Activated CD4-positive, alpha-beta T cell treated with anti-CD3 and anti-CD28 coated beads for 48 hours (primary cell): ENCODE measurements around the gene PIEZO2.

Source experiments
- DNase-seq: peaks from one replicate; pipeline ENCODE4 v3.0.0-alpha.2; 2020

PIEZO2 gene

GRCh38 chr18:11024928-11025669 lies 124.3 kb downstream of the PIEZO2 start:
- no peak for DNase-seq

GRCh38 chr18:11021477-11021876 lies 127.9 kb downstream of the PIEZO2 start:
- DNase-seq, result no peak

GRCh38 chr18:11020877-11021414 lies 128.4 kb downstream of the PIEZO2 start:
- no peak for DNase-seq

GRCh38 chr18:11020161-11020853 lies 129.1 kb downstream of the PIEZO2 start:
- DNase-seq, result no peak

GRCh38 chr18:11019295-11020105 lies 129.9 kb downstream of the PIEZO2 start:
- no peak for DNase-seq

GRCh38 chr18:11009869-11010268 lies 139.5 kb downstream of the PIEZO2 start:
- DNase-seq, result no peak

GRCh38 chr18:11009147-11009546 lies 140.2 kb downstream of the PIEZO2 start:
- no peak for DNase-seq

- no peak for DNase-seq
Observed at GRCh38 chr18:11008505-11008904, 140.9 kb downstream of the PIEZO2 start.

- no peak for DNase-seq
Observed at GRCh38 chr18:11005528-11005927, 143.8 kb downstream of the PIEZO2 start.

GRCh38 chr18:11004951-11005350 lies 144.4 kb downstream of the PIEZO2 start:
- no peak for DNase-seq

- no peak for DNase-seq
Observed at GRCh38 chr18:11004294-11004693, 145.1 kb downstream of the PIEZO2 start.

- no peak for DNase-seq
Observed at GRCh38 chr18:11002796-11003195, 146.6 kb downstream of the PIEZO2 start.

GRCh38 chr18:11002277-11002676 lies 147.1 kb downstream of the PIEZO2 start:
- no peak for DNase-seq

- DNase-seq, result no peak
Observed at GRCh38 chr18:11000071-11000470, 149.3 kb downstream of the PIEZO2 start.

GRCh38 chr18:10997885-10998284 lies 151.5 kb downstream of the PIEZO2 start:
- no peak for DNase-seq

GRCh38 chr18:10995550-10995949 lies 153.8 kb downstream of the PIEZO2 start:
- DNase-seq, result no peak

- no peak for DNase-seq
Observed at GRCh38 chr18:10989486-10989885, 159.9 kb downstream of the PIEZO2 start.

- no peak for DNase-seq
Observed at GRCh38 chr18:10985689-10986088, 163.7 kb downstream of the PIEZO2 start.

- DNase-seq, result no peak
Observed at GRCh38 chr18:10979411-10979810, 170.0 kb downstream of the PIEZO2 start.

GRCh38 chr18:10977042-10977441 lies 172.3 kb downstream of the PIEZO2 start:
- DNase-seq, result no peak

- no peak for DNase-seq
Observed at GRCh38 chr18:10973567-10974203, 175.7 kb downstream of the PIEZO2 start.

GRCh38 chr18:10971717-10972116 lies 177.7 kb downstream of the PIEZO2 start:
- DNase-seq, result no peak

GRCh38 chr18:10965119-10965518 lies 184.2 kb downstream of the PIEZO2 start:
- no peak for DNase-seq
